ENCODE results near the gene PYGB. TPM values are rescaled to one million over a fixed set of nuclear protein-coding genes. Genes with fewer than 3 reads are reported as not detected.

The PYGB gene
- total RNA-seq, 1 experiment from 2014 or later: 216 TPM

GRCh38 chr20:25293910-25294458 lies 46.1 kb downstream of the PYGB start:
- ATAC-seq (0 out of 2 replicates have a peak, but pooled peaks have one; percentile 1), DNase-seq (no peak)
- no TSS peak for BruUV-seq (replicated peaks)
- ChIA-PET CTCF (no interaction called here), POLR2A (ENCODE audit: unreplicated experiment) (no interaction called here)
- H4K20me1 ChIP-seq (ENCODE audit: low read length): no peaks in the 10 kb centered on the region
- no peak overlapping the region for H2AFZ ChIP-seq (ENCODE audit: low read length)
- H3K4me2 ChIP-seq (ENCODE audit: low read length): no peak overlapping the region
- H3K9me3 ChIP-seq (ENCODE audit: low read length): no peaks in the 10 kb centered on the region
- peaks cover 56% of the 10 kb centered on the region for H3K36me3 ChIP-seq (ENCODE audit: low read depth, low read length)
- no peak overlapping the region for H3K27ac ChIP-seq (ENCODE audit: low read length)
- H3K79me2 ChIP-seq (ENCODE audit: low read length): no peaks in the 10 kb centered on the region
- no peak overlapping the region for H3K4me3 ChIP-seq (ENCODE audit: low read length)
- intact Hi-C loops (cut with micrococcal nuclease): loop anchor here (10.0 kb wide), 1 partner anchor 299 kb away; the partner anchor contains the start of gene APMAP
- TF ChIP-seq EZH2 (IDR thresholded peaks at IDR 0.05; ENCODE audit: low read length, unreplicated experiment) (no peak), CTCF (conservative IDR thresholded peaks at IDR 0.05; ENCODE audit: low read depth, low read length) (no peak), EZH2phosphoT487 (IDR thresholded peaks at IDR 0.05; ENCODE audit: borderline replicate concordance, low read length) (no peak)
- no peaks in the 10 kb centered on the region for H3F3A ChIP-seq (ENCODE audit: low read length, unreplicated experiment)
- H3K4me1 ChIP-seq (ENCODE audit: insufficient read depth, low read length): no peaks in the 10 kb centered on the region
- H3K9ac ChIP-seq (ENCODE audit: low read length): no peak overlapping the region
- H3K9me2 ChIP-seq (replicated peaks; ENCODE audit: low read length): no peaks in the 10 kb centered on the region
- no peaks in the 10 kb centered on the region for H3K27me3 ChIP-seq (ENCODE audit: low read length)

GRCh38 chr20:25294459-25295385 lies 46.8 kb downstream of the PYGB start:
- intact Hi-C loops (cut with micrococcal nuclease): loop anchor here (10.0 kb wide), 1 partner anchor 300 kb away; the partner anchor contains the start of gene APMAP
- H3F3A ChIP-seq (ENCODE audit: low read length, unreplicated experiment): no peaks in the 10 kb centered on the region
- peaks cover 4% of the 10 kb centered on the region; the same call in 1 of the 2 replicates for H3K4me1 ChIP-seq (ENCODE audit: insufficient read depth, low read length)
- TF ChIP-seq EZH2phosphoT487 (IDR thresholded peaks at IDR 0.05; ENCODE audit: borderline replicate concordance, low read length) (no peak), CTCF (conservative IDR thresholded peaks at IDR 0.05; ENCODE audit: low read depth, low read length) (peak; percentile 98), EZH2 (IDR thresholded peaks at IDR 0.05; ENCODE audit: low read length, unreplicated experiment) (no peak)
- no peak overlapping the region for H3K27ac ChIP-seq (ENCODE audit: low read length)
- H3K79me2 ChIP-seq (ENCODE audit: low read length): no peaks in the 10 kb centered on the region
- H4K20me1 ChIP-seq (ENCODE audit: low read length): no peaks in the 10 kb centered on the region
- no peak overlapping the region for H3K4me2 ChIP-seq (ENCODE audit: low read length)
- ATAC-seq: peak; percentile 39
- no peak overlapping the region for H3K4me3 ChIP-seq (ENCODE audit: low read length)
- DNase-seq: peak; percentile 49
- no peaks in the 10 kb centered on the region for H3K9me3 ChIP-seq (ENCODE audit: low read length)
- no peaks in the 10 kb centered on the region for H3K9me2 ChIP-seq (replicated peaks; ENCODE audit: low read length)
- peaks cover 49% of the 10 kb centered on the region for H3K36me3 ChIP-seq (ENCODE audit: low read depth, low read length)
- H3K27me3 ChIP-seq (ENCODE audit: low read length): no peaks in the 10 kb centered on the region
- H3K9ac ChIP-seq (ENCODE audit: low read length): no peak overlapping the region
- ChIA-PET POLR2A (ENCODE audit: unreplicated experiment) (no interaction called here), CTCF (no interaction called here)
- H2AFZ ChIP-seq (ENCODE audit: low read length): no peak overlapping the region
- no TSS peak for BruUV-seq (replicated peaks)

Measured in PC-3 (cell line).